Measurements from ENCODE around the gene CCDC102A.
A peak's percentile ranks its signal among the peaks of the same experiment; 100 is the strongest.

CCDC102A gene

DNA sequence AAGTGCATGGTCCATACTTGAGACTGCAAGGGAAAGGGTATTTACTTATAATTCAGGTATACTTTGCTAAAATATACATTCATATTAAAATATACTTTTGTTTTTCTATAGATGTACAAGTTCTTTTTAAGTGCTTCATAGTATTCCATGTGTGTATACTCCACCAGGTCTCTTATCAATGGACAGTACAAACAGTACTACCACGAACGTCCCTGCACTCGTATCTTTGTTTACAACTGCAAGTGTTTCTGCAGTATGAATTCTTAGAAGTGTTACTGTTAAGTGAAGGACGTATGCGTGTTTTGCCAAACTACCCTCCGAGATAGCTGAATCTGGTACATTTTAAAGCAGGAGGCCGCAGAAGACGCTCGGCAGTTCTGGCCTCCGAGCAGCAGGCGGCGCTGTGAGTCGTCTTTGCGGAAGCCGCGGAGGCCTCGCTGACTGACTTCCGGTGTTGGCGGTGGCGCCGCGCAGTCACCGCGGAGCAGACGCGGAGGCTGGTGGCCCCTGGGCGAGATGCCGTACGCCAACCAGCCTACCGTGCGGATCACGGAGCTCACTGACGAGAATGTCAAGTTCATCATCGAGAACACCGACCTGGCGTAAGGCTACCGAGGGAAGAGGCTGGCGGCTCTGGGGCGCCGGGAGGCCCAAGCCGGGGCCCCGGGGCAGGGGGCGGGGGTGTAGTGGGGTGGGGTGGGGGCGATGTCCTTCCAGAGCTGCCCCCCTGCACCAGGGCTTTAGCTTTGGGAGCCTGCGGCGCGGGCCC, 74.0 kb downstream of the CCDC102A start, which contains the start of gene POLR2C (continued):
- TF ChIP-seq ZBTB8A (tag by site-specific recombination; IDR thresholded peaks at IDR 0.05) (no peak), MZF1 (tag by site-specific recombination; IDR thresholded peaks at IDR 0.05; ENCODE audit: borderline replicate concordance) (no peak), ZNF24 (tag by site-specific recombination; IDR thresholded peaks at IDR 0.05) (peak; percentile 84; the same call in 1 of the 2 replicates)
- TF ChIP-seq, protein P1, sequence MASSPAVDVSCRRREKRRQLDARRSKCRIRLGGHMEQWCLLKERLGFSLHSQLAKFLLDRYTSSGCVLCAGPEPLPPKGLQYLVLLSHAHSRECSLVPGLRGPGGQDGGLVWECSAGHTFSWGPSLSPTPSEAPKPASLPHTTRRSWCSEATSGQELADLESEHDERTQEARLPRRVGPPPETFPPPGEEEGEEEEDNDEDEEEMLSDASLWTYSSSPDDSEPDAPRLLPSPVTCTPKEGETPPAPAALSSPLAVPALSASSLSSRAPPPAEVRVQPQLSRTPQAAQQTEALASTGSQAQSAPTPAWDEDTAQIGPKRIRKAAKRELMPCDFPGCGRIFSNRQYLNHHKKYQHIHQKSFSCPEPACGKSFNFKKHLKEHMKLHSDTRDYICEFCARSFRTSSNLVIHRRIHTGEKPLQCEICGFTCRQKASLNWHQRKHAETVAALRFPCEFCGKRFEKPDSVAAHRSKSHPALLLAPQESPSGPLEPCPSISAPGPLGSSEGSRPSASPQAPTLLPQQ (tag by site-specific recombination; IDR thresholded peaks at IDR 0.05): peak; percentile 68

Data from HEK293 (cell line).